Hepatic stellate cell (primary cell): Measurements from ENCODE around the gene BTBD7.
A peak's percentile ranks its signal among the peaks of the same experiment; 100 is the strongest.
"Not testable (repeated sequence)": the region's sequence is repeated elsewhere in the genome, so short reads cannot be mapped to it uniquely, and the experiment has no call there.

ENCODE experiments used
- DNase-seq: peaks from one replicate; pipeline ENCODE4 v3.0.0; 2011; ENCODE audit warnings: low spot score

BTBD7 gene

DNA sequence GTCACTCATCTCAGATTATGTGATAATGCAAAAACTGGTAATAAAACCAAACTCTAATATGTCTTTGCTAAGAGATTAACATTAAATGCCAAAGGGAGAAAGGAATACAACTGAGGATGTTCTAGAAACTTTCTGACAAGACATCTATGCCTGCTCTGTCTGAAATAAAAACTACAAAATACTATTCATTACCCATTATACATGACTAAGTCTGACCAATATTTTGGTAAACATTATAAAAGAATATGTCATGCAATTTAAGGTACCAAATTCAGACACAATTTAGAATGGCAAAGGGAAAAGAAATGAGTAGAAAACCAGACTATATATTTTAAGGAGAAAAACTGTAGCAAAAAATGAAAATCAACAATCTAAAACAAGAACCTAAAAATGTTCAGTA is 86.3 kb downstream of the BTBD7 start:
- DNase-seq = no peak

DNA sequence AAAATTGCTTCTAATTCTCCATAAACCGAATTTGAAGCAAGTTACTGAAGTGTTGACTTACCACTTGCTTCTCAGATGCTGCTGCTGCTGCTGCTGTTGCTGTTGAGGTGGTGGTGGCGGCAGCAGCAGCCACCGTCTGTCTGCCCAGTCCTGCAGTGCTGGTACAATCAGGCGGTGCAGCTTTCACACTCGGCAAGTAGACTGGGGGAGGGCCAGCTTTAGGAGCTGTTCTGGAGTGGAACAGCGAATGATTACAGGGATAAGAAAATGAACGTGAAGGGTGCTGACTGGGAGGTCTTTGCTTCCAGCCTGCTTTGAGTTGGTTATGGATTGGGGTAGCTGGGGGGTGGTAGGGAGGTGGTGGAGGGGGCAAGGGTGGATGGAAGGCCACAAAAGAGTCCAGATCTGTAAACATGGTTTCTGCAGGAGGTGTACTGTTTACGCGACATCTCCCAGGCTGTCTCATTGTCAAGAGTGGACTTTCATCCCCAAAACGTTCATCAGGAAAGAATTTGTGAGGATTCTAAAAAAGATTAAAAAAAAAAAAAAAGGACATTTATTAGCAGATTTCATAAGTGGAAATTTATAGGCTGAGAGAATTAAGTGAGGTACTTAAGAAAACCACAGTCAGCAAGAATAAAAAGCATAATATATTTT is 86.9 kb downstream of the BTBD7 start:
- DNase-seq = no peak

- DNase-seq = no peak
These were observed 92.2 kb downstream of the BTBD7 start for GRCh38 chr14:93240678-93241000.

GRCh38 chr14:93239869-93240677 is 92.8 kb downstream of the BTBD7 start:
- DNase-seq = peak; percentile 70

GRCh38 chr14:93234798-93235197 is 98.0 kb downstream of the BTBD7 start:
- DNase-seq = peak; percentile 67

DNA sequence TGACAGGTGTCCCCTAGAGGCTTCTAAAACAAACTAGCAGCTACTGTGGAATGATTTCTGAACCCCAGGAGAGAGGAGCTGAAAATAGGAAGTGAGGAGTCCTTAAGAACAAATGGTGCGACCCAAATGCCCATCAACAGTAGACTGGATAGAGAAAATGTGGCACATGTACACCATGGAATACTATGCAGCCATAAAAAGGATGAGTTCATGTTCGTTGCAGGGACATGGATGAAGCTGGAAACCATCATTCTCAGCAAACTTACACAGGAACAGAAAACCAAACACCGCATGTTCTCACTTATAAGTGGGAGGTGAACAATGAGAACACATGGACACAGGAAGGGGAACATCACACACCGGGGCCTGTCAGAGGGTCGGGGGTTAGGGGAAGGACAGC is 99.8 kb downstream of the BTBD7 start:
- DNase-seq = not testable (repeated sequence)

- DNase-seq = no peak
These were observed 100.7 kb downstream of the BTBD7 start for GRCh38 chr14:93232159-93232558.

- peak; percentile 71 for DNase-seq
These were observed 101.5 kb downstream of the BTBD7 start for GRCh38 chr14:93231129-93231979.

DNA sequence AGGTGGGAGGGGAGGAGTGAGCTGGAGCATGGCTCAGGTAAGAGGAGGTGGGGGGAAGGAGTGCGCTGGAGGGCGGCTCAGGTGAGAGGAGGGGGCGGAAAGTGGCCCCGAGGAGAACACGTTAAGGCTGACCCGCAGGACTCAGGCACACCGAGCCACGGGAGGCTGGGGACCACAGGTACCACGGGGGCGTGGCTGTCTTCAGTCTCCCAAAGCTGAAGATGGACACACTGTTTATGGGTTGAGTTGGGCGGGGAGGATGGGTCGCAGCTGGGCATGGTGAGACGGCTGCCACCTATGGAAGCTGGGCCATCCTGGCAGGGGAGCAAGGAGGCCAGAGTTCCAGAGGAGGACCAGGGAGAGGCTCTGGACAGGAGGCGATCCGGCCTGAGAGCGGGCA is 102.3 kb downstream of the BTBD7 start:
- DNase-seq = no peak

DNA sequence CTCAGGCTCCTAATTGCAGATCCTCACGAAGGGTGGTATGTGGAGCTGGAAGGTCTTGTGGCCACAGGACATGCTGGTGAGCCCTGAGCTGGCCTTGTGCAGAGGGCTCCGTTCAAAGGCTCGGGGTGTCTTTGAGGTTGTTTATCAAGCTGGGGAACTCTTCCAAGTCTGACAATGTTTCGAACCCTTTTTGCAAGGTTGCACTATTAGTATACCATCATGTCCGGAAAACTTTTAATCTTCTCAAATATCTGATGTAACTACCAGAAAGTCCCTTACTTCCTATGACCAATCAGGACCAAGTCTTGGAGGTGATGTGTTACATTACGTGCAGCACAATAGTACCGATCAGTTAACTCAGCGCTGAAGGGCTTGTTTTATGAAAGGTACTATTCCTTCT is 104.3 kb downstream of the BTBD7 start:
- no peak for DNase-seq

- no peak for DNase-seq
These were observed 109.3 kb downstream of the BTBD7 start for GRCh38 chr14:93223565-93223964.

- no peak for DNase-seq
These were observed 112.3 kb downstream of the BTBD7 start for GRCh38 chr14:93220509-93220908.

GRCh38 chr14:93219103-93219726 is 113.6 kb downstream of the BTBD7 start:
- no peak for DNase-seq

DNA sequence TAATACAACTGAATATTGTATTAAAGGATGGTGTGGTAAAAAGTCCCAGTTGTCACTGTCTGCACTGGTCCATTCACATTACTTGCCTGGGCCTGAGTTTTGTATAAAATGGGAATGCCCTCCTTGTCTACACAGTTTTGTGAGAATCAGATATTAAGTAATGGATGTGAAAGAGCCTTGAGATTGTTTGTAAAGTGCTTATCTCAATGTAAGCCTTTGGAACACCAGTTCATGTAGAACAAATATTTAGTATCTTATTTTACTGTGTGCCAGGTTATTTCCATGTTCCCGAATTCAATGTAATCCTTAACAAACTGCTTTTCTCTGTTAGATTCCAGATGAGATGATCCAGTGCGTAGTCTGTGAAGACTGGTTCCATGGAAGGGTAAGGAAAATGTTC is 118.2 kb downstream of the BTBD7 start:
- DNase-seq = no peak

DNA sequence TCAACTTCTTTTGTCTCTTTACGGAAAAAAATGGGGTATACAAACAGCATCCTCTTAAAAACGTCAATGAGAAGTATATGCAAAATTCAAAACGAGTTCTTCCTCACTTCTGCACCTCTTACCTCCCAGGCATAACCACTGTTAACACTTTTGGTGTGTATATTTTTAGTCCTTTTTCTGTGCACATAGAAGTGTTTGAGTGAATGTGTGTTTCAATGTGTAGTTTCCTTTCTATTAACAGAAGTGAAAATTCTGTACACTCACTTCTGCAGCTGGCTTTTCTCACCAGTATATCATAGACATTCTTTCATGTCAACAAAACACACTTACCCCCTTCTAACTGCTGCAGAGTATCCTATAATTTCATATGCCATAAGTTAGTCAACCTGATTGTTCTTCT is 120.4 kb downstream of the BTBD7 start:
- DNase-seq = no peak

- peak; percentile 68 for DNase-seq
These were observed 125.1 kb downstream of the BTBD7 start for GRCh38 chr14:93207468-93208308.

DNA sequence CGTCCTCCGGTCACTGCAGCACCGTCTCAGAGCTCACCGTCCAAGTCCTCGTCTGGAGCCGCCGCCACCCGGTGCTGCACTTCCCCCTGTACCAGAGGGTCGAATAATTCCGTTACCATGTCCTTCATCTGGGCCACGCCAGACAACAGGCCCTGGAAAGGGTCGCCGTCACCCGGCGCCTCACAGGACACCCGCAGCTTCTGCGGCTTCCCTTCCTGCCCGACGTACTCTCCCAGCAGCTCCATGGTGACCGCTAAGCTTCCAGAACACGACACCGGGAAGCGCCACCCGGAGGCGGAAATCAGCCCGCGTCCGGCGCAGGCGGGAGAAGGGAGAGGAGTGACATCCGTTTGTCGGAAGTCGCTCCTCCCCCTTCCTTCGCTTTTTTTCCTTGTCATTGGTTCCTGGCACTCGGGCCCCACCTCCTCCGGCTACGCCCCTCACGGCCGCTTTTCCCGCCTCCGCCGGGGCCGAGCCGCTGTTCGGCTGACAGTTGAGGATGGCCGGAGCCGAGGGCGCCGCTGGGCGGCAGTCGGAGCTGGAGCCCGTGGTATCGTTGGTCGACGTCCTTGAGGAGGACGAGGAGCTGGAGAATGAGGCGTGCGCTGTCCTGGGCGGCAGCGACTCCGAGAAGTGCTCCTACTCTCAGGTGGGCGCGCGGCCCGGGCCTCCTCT is 125.9 kb downstream of the BTBD7 start, which contains the start of the genes GON7 and UBR7:
GON7 (minus strand) TSS at position 273 of the 675 bp plus-strand sequence; CDS start at position 245, 28 bp downstream.
UBR7 (plus strand) TSS at position 464 of the 675 bp plus-strand sequence; CDS start at position 500, 36 bp downstream.
- peak; percentile 94 for DNase-seq

- no peak for DNase-seq
These were observed 131.6 kb downstream of the BTBD7 start for GRCh38 chr14:93201155-93201704.

GRCh38 chr14:93200553-93200952 is 132.3 kb downstream of the BTBD7 start:
- DNase-seq = no peak

- no peak for DNase-seq
These were observed 133.8 kb downstream of the BTBD7 start for GRCh38 chr14:93199031-93199430.
